Effector CD4-positive, alpha-beta T cell (primary cell): ENCODE data around the gene FAM89A.
A peak's percentile ranks its signal among the peaks of the same experiment; 100 is the strongest.

Source experiments
- DNase-seq: peaks from one replicate; pipeline ENCODE4 v3.0.0-alpha.2; 2020
- total RNA-seq: gene quantifications from one replicate; lab custom pipeline; 2026; lab: John Stamatoyannopoulos, UW

FAM89A gene
- total RNA-seq, result 3.6 reads per million, percentile 14 among the genes with 10 or more reads in this experiment

GRCh38 chr1:231040019-231040799 lies at the start of gene FAM89A:
Gene FAM89A (minus strand): TSS chr1:231040254. CDS start chr1:231040211, 43 bp downstream.
- peak; percentile 64 for DNase-seq

GRCh38 chr1:231084353-231084752 lies 44.3 kb upstream of the FAM89A start:
- no peak for DNase-seq

DNA sequence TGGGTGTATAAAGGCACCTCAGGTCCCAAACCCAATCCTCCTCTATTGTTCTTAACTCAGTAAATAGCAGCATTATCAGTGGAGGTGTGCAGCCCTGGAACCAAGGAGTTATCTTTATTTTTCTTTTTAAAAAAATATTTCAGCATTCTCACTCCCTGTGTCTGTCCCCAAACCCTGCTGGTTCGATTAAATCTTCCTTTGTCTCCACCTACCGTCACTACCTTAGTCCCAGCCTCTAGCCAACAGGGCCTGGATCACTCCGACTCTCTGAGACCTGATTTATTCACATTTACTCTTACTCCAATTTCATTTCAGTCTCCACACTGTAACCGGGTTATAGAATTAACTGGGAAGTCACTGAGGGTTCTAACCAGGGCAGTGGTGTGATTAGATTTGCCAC lies 39.1 kb upstream of the FAM89A start:
- DNase-seq, result no peak

- no peak for DNase-seq
Observed at GRCh38 chr1:231078250-231078649, 38.2 kb upstream of the FAM89A start.

DNA sequence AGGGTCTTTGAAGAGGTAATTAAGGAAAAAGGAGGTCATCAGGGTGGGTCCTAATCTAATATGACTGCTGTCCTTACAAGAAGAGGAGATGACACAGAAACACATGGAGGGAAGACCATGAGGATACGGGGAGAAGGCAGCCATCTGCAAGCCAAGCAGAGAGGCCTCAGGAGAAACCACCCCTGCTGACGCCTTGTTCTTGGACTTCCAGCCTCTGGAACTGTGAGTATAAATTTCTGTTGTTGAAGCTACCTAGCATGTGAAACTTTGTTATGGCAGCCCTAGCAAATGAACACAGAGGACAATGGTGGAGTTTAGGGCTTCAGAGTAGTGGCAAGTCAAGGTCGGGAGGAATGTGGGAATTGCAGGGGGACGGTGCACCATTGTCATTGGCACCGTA lies 36.7 kb upstream of the FAM89A start:
- no peak for DNase-seq

DNA sequence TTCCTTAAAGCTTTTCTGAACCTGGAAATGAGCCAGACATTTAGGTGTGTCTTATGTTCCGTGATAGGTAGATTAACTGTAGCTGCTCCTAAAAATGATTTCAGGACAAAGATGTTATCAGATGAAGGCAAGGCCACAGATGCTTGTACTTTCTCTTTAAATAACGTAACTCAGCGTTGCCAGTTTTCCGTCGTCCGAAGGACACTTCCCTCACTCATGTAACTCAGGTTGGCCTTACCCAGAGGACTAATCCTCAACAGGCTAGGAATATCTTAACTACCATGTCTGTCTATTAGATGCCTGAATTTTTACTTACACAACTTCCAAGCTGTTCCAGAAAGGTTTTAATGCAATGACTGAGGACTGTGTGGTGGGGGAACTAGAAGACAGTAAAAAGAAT lies 35.4 kb upstream of the FAM89A start:
- no peak for DNase-seq

- DNase-seq, result no peak
Observed at GRCh38 chr1:231075020-231075419, 35.0 kb upstream of the FAM89A start.

- no peak for DNase-seq
Observed at GRCh38 chr1:231074046-231074445, 34.0 kb upstream of the FAM89A start.

DNA sequence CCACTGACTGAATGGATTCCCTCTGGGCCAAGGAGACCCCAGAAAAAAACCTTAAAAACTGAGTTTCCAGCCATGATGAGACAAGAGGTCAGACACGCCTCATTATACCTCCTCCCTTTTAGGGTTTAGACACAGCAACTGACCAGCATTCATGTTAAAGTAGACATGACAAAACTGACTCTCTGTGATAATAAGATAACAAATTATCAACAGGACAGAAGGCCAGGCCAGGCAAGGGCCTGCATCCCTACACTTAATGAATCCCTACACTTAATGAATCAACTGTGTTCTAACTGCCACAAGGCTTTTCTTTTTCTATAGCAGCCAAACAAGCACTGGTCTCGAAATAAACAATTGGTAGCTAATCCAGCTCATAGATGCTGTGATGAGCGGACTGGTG lies 33.3 kb upstream of the FAM89A start:
- no peak for DNase-seq

GRCh38 chr1:231072502-231073094 lies 32.5 kb upstream of the FAM89A start:
- DNase-seq, result no peak

DNA sequence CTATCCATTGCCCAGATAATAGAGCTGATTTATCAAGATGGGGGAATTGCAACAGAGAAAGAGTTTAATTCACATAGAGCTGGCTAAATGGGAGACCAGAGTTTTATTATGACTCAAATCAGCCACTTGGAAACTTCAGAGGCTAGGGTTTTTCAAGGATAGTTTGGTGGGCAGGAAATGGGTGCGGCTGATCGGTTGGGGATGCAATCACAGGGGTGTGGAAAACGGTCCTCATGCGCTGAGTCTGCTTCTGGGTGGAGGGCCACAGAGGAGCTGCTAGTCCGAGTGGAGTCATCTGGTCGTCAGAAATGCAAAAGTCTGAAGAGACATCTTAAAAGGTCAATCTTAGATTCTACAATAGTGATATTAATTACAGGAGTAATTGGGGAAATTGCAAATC lies 32.0 kb upstream of the FAM89A start:
- no peak for DNase-seq

DNA sequence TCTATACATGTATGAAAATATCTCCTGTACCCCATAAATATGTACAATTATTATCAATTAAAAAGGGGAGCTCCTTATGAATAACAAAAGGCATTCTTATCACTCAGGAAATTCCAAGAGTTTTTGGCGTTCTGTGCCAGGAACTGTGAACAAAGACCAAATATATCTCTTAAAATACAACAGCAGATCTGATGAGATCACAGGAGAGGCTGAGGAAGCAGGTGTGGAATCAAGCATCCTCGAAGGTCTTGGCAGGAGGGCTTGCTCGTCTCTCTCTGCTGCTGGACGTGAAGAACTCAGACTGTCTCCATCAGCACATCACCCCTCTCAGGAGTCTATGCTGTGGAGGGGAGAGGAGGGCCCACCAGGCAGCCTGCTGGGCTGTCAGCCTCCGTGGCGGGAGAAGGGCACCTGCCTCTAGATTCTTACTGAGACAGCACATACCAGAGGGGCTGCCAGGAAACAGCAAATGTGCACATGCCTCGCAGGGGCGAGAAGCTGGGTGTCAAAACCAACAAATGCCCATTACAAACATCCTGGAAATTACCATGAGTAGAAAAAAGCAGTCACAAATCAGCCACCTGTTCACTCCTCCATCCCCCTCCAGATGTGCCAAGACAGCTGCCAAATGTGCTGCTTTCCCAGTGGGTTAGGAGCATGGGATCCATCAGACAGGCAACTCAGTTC lies 30.8 kb upstream of the FAM89A start:
- DNase-seq, result no peak

DNA sequence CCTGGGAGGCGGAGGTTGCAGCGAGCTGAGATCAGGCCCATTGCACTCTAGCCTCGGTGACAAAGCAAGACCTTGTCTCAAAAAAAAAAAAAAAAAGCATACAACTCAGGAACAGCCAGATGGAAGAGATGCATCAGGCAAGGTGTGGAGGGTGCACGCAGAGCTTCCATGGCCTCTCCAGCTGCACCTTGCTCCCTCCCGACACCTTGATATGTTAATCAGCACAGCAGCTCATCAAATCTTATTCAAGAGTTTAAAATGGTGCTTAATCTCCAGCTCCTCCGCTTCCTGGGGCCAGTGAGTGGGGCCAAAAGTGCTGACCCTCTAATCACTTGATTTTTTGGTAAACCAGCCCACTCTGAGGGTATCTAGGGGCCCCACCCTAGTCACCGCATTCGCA lies 29.3 kb upstream of the FAM89A start:
- DNase-seq, result no peak

DNA sequence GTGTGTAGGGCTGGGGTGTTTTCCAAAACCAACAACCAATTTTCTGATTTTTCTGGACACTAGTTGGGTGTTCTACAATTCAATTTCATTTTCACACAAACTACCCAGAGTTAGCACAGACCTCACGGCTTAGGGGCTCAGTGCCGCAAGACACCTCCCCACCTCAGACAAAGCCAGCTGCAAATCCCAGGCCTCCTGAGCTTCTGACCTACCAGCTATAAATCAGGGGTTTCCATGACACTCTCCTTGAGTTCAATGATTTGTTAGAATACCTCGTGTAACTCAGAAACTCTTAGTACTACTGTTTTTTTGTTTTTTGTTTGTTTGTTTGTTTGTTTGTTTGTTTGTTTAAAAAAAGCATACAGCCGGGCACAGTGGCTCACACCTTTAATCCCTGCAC lies 28.7 kb upstream of the FAM89A start:
- no peak for DNase-seq

GRCh38 chr1:231065510-231066241 lies 25.6 kb upstream of the FAM89A start:
- DNase-seq, result no peak

- DNase-seq, result no peak
Observed at GRCh38 chr1:231064418-231064817, 24.4 kb upstream of the FAM89A start.

DNA sequence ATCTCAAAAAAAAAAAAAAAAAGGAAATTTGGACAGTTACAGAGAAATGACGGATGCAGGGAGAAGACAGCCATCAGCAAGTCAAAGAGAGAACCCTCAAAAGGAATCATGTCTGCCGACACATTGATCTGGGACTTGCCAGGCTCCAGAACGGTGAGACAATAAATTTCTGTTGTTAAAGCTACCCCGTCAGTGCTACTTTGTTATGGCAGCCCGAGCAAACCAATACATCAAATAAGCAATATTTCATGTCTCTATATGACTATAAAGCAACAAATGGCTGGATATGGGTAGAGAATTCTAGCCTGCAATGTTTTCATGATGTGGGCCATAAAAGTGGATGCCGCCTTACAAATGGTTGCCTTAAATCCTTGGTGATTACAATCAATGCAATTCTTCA lies 23.3 kb upstream of the FAM89A start:
- DNase-seq, result no peak

DNA sequence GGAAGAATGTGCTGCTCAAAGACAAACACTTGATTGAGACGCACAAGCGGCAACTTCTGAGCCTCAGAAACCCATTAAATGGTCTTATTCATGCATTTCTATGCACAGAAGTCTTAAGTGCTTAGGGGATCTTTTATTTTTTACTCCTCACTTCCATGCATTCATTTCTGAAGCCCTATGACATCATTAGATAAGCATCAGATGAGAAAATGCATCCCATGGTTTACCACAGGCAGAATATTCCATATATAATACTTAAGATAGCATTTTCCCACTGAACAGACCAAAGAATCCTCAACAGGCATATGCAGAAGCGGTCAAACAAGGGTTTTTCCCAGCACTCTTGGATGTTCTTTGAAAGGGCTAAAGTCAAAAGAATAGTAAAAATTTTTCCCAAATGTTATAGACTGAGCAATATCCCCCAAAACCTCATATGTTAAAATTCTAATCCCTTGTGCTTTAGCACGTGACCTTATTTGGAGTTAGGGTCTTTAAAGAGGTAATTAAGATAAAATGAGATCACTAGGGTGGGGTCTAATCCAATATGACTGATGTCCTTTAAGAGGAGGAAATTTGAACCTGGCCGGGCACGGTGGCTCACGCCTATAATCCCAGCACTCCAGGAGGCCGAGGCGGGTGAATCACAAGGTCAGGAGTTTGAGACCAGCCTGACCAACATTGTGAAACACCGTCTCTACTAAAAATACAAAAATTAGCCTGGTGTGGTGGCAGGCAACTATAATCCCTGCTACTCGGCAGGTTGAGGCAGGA lies 22.6 kb upstream of the FAM89A start:
- DNase-seq, result no peak

DNA sequence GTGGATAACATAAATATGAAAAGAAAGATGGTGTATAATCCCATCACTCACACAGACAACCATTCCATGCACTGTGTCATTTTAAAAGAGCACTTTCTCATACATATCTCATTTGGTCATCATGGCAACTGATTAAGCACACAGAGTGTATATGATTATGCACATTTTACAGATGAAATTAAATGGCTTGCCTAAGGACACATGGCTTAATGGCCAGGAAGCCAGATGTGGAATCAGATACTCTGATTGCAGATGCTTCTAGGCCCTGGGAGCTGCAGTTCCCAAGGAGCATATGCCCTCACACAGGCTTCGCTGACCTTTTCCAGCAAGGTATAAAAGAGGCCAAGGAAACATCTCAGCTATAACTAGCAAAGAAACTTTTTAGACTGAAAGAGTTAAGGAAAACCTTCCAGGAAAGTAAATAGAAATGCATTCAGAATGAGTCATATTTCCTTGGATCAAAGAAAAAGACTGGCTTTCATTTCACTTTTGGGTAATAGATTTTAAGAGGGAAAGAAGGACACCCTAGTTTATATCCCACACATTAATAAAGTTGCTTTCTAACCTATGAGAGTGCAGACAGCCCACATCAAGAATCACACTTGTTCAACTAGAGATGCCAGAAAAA lies 19.6 kb upstream of the FAM89A start:
- no peak for DNase-seq

DNA sequence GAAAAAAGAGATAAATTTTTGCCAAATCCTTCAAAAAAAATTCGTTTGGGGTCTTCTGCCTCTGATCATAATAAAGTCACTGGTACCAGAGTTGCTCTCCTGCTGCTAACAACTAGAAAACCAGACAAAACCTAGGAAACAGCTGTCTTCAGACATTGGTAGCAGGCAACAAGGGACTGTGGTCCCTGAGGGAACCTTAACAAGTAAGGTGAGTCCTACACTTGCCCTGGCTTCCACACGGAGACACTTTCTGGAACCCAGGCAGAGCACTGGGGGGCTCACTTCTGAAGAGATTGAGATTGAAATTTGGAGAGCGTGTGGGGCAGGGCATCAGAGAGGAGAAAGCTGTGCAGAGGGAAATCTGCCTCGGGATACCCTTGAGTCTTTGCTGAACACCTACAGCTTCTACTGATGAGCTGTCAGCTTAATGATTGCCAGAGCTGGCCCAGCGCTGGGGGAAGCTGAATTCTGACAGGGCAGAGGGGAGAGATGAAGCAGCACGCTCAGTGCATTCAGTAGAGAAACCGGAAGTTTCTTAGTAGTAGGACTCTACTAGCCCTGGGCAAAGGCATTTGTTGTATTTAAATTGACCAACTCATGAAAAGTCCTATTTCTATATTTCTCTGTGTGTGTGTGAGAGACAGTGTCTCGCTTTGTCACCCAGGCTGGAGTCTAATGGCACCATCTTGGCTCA lies 18.5 kb upstream of the FAM89A start:
- DNase-seq, result no peak

DNA sequence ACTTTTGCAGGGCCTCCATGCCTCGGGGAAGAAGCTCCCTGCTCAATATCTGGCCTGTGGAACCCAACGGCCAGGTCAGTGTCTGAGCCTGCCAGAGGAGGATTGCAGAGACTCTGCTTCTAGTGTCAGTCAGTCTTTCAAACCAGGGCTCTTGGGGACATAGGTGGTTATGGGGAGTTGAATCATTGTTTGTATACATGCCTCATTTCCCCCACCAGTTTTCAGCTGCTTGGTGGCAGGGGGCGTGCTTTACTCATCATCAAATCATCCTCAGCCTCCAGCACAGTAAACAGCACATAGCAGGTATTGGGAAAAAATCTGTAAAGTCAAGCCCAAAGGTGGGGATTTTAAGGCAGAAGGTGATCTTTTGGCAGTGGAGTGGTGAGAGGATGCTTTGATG lies 17.4 kb upstream of the FAM89A start:
- no peak for DNase-seq
